Gastroesophageal sphincter (tissue), 4 donors: Measurements from ENCODE around the gene SMIM35. TPM values are rescaled to one million over a fixed set of nuclear protein-coding genes. Genes with fewer than 3 reads are reported as not detected.

Source experiments
- ATAC-seq: fragments of 150-250 bp; one replicate; pipeline ENCODE4 v1.9.1; 2016; ENCODE audit warnings: mild to moderate bottlenecking, moderate library complexity
- H3K27ac ChIP-seq, 4 donors: fragments of 200-600 bp; sonication (generic) in 3 of 4; 1 replicate in 3 of 4; 2 replicates in 1 of 4; pipeline ENCODE4 v1.5.1; 2016 to 2019
- H3K27me3 ChIP-seq: fragments of 200-600 bp; sonication (generic); one replicate; pipeline ENCODE4 v1.5.1; 2019
- H3K36me3 ChIP-seq, 2 donors: fragments of 200-600 bp; sonication (generic); one replicate each; pipeline ENCODE4 v1.5.1; 2019; ENCODE audit warnings: control low read depth in 1 of 2
- H3K4me1 ChIP-seq, 3 donors: fragments of 200-600 bp; sonication (generic); 1 replicate in 2 of 3; 2 replicates in 1 of 3; pipeline ENCODE4 v1.5.1; 2016 to 2019; ENCODE audit warnings: control low read depth in 2 of 3
- H3K4me3 ChIP-seq, 2 donors: fragments of 200-600 bp; sonication (generic); one replicate each; pipeline ENCODE4 v1.5.1; 2019; ENCODE audit warnings: mild to moderate bottlenecking in 1 of 2, moderate library complexity in 1 of 2
- H3K9me3 ChIP-seq, 3 donors: fragments of 200-600 bp; sonication (generic); one replicate each; pipeline ENCODE4 v1.5.1; 2017 to 2019; ENCODE audit warnings: control low read depth in 2 of 3
- CTCF ChIP-seq, 4 experiments: fragments of 200-600 bp in 2 of 4; fragments of 450-650 bp in 2 of 4; sonication (generic) in 1 of 4; IDR thresholded peaks; one replicate each; pipeline ENCODE4 v1.5.1; 2017 to 2019; ENCODE audit warnings: antibody characterized with exemption in 4 of 4, mild to moderate bottlenecking in 2 of 4, moderate library complexity in 2 of 4
- EP300 ChIP-seq: sonication (generic); formaldehyde crosslinking; IDR thresholded peaks from one replicate; pipeline ENCODE4 v1.6.1; 2017; ENCODE audit warnings: antibody characterized with exemption, mild to moderate bottlenecking
- POLR2A ChIP-seq, 2 donors: fragments of 450-650 bp; IDR thresholded peaks; one replicate each; pipeline ENCODE4 v1.6.1; 2017; ENCODE audit warnings: antibody characterized with exemption in 2 of 2, mild to moderate bottlenecking in 2 of 2, moderate library complexity in 1 of 2
- POLR2AphosphoS5 ChIP-seq: sonication (generic); formaldehyde crosslinking; IDR thresholded peaks from one replicate; pipeline ENCODE4 v1.6.1; 2017; ENCODE audit warnings: antibody characterized with exemption
- WGBS, 2 donors: methylation state at CpG; one replicate each; pipeline ENCODE4 v1.1.5; 2018; ENCODE audit warnings: low coverage in 1 of 2; 5-methylcytosine and 5-hydroxymethylcytosine counted together
- total RNA-seq, 4 donors: library from RNA; depleted of rRNA; stranded (reverse); fragments of >200 nt; gene quantifications; one replicate each; pipeline ENCODE4 v1.1.0, GENCODE V29; 2016

The SMIM35 gene
- total RNA-seq, 4 donors from 2014 or later = 0.13 TPM; not detected in 3

- ATAC-seq = no peak
- Histone ChIP-seq H3K9me3 (peaks cover 0 to 8% (median 0%) of the 10 kb centered on the region in 3 donors), H3K4me1 (peaks cover 0 to 8% (median 0%) of the 10 kb centered on the region in 3 donors), H3K27ac (no peak overlapping the region), H3K4me3 (no peak overlapping the region), H3K36me3 (no peaks in the 10 kb centered on the region), H3K27me3 (peaks cover 16% of the 10 kb centered on the region)
- TF ChIP-seq CTCF (IDR thresholded peaks at IDR 0.05) (no peak), POLR2AphosphoS5 (no peak), EP300 (no peak), POLR2A (IDR thresholded peaks at IDR 0.05) (no peak)
- 95% methylated on average over 4 of the region's 4 CpGs; no CpG with 5 or more reads in 1 of the 2 donors for WGBS, 2 donors
These were observed 80.6 kb downstream of the SMIM35 start for GRCh38 chr11:118006153-118006534.

- no peak for TF ChIP-seq POLR2AphosphoS5
- TF ChIP-seq EP300 = no peak
- no peak for TF ChIP-seq CTCF (IDR thresholded peaks at IDR 0.05)
- no peak for TF ChIP-seq POLR2A (IDR thresholded peaks at IDR 0.05)
- Histone ChIP-seq H3K4me3 (no peak overlapping the region), H3K4me1 (peaks cover 0 to 8% (median 0%) of the 10 kb centered on the region in 3 donors), H3K9me3 (peaks cover 0 to 8% (median 0%) of the 10 kb centered on the region in 3 donors), H3K36me3 (peaks cover 0 to under 1% of the 10 kb centered on the region in 2 donors), H3K27ac (no peak overlapping the region), H3K27me3 (peaks cover 13% of the 10 kb centered on the region)
- ATAC-seq = no peak
- 90 to 92% methylated on average over 8 to 10 of the region's 12 CpGs for WGBS, 2 donors
These were observed 81.3 kb downstream of the SMIM35 start for GRCh38 chr11:118005224-118006152.

GRCh38 chr11:118004543-118005223, 82.1 kb downstream of the SMIM35 start:
- no peak for TF ChIP-seq POLR2AphosphoS5
- no peak for TF ChIP-seq CTCF (IDR thresholded peaks at IDR 0.05)
- TF ChIP-seq EP300 = no peak
- no peak for TF ChIP-seq POLR2A (IDR thresholded peaks at IDR 0.05)
- H3K36me3 ChIP-seq = peaks cover 0 to 8% of the 10 kb centered on the region in 2 donors
- no peak overlapping the region for H3K4me3 ChIP-seq
- no peak for ATAC-seq
- peaks cover 0 to 8% (median 0%) of the 10 kb centered on the region in 3 donors for H3K9me3 ChIP-seq
- H3K27me3 ChIP-seq = peaks cover 11% of the 10 kb centered on the region
- 94 to 96% methylated on average over 4 to 6 of the region's 7 CpGs for WGBS, 2 donors
- no peak overlapping the region for H3K27ac ChIP-seq
- peaks cover 0 to 8% (median 0%) of the 10 kb centered on the region in 3 donors for H3K4me1 ChIP-seq

- peak overlapping the region in 3 of 4 donors; percentile 33 to 65 (median 42) for H3K27ac ChIP-seq
- H3K9me3 ChIP-seq = peaks cover 0 to 8% (median 0%) of the 10 kb centered on the region in 3 donors
- TF ChIP-seq CTCF (IDR thresholded peaks at IDR 0.05) (no peak), POLR2A (IDR thresholded peaks at IDR 0.05) (no peak), EP300 (no peak), POLR2AphosphoS5 (no peak)
- peaks cover 0 to 19% of the 10 kb centered on the region in 2 donors for H3K36me3 ChIP-seq
- no peak overlapping the region for H3K4me3 ChIP-seq
- peaks cover 11% of the 10 kb centered on the region for H3K27me3 ChIP-seq
- H3K4me1 ChIP-seq = peaks cover 0 to 8% (median 0%) of the 10 kb centered on the region in 3 donors
- WGBS, 2 donors = 66 to 71% methylated on average over 4 of the region's 4 CpGs
- ATAC-seq = no peak
These were observed 83.3 kb downstream of the SMIM35 start for GRCh38 chr11:118003456-118003855.
